GM18909 (cell line): ENCODE results near the gene PXDC1.

Source experiments
- ATAC-seq: cut with Tn5 transposase; IDR thresholded peaks from one replicate; pipeline ENCODE4 v1.9.1; 2021; ENCODE audit warnings: mild to moderate bottlenecking; ENCODE audit not compliant: unreplicated experiment, poor library complexity

The PXDC1 gene

GRCh38 chr6:3719462-3720308 is 31.8 kb downstream of the PXDC1 start:
- ATAC-seq, result no peak

GRCh38 chr6:3718407-3718806 is 33.1 kb downstream of the PXDC1 start:
- ATAC-seq, result no peak

DNA sequence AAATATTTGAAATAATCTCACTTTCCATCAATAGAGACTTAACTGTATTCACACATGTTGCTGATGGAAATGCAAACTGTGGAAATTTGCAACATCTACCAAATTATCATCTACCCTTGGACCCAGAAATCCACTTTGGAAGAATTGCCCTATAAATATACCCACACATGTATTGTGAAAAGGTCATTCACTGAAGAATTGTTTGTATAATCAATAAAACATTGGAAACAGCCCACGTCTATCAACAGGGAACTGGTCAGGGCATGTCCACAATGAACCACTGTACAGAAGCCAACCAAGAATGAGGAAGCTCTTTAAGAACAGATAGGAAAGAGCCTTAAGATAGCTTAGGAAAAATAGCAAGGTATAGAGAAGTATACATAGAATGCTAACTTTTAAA is 36.2 kb downstream of the PXDC1 start:
- no peak for ATAC-seq

GRCh38 chr6:3714768-3715167 is 36.7 kb downstream of the PXDC1 start:
- ATAC-seq, result no peak

- ATAC-seq, result no peak
Observed at GRCh38 chr6:3714111-3714510, 37.4 kb downstream of the PXDC1 start.

GRCh38 chr6:3712827-3713665 is 38.5 kb downstream of the PXDC1 start:
- ATAC-seq, result no peak

- ATAC-seq, result no peak
Observed at GRCh38 chr6:3711776-3712175, 39.7 kb downstream of the PXDC1 start.

DNA sequence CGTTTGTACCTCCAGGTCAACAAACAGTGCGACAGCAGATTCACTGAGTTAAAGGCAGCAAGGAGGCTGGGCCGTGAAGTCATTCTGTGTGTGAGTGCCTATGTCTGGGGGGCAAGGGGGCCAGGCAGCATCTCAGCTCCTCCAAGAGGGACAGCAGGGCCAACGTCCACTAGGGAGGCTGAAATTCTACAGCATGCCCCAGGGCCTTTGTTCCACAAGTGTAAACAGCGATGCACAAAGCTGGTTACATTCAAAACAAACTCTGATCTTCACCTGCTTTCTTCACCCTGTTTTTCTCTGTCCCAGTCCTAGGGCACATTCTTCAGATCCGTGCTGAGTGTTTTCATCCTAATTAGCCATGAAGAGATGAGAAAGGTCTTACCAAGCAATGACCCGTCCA is 41.1 kb downstream of the PXDC1 start:
- no peak for ATAC-seq

GRCh38 chr6:3708540-3708939 is 43.0 kb downstream of the PXDC1 start:
- ATAC-seq, result no peak

GRCh38 chr6:3707751-3708412 is 43.6 kb downstream of the PXDC1 start:
- no peak for ATAC-seq

DNA sequence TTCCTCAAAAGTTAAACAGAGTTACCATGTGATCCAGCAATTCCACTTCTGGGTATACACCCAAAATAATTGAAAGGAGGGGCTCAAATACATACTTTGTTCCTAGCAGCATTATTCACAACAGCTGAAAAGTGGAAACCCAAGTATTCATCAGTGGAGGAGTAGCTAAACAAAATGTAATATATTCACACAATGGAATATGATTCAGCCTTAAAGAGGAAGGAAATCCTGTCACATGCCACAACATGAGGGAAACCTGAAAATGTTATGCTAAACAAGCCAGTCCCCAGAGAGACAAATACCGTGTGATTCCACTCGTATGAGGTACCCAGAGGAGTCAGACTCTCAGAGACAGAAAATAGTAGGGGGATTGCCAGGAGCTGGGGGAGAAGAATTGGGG is 44.5 kb downstream of the PXDC1 start:
- ATAC-seq, result no peak

DNA sequence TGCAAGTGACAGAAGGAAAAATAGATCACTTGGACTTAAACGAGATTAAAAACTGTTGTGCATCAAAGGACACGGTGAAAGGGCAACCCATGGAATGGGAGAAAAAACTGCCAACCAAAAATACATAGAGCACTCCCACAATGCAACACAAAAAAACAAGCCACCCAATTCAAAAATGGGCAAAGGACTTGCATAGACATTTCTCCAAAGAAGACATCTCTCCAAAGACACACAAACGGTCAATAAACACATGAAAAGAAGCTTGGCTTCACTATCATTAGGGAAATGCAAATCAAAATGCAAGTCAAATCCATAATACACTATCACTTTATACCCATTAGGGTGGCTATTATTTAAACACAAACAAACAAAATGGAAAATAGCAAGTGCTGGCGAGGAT is 45.0 kb downstream of the PXDC1 start:
- ATAC-seq, result no peak

DNA sequence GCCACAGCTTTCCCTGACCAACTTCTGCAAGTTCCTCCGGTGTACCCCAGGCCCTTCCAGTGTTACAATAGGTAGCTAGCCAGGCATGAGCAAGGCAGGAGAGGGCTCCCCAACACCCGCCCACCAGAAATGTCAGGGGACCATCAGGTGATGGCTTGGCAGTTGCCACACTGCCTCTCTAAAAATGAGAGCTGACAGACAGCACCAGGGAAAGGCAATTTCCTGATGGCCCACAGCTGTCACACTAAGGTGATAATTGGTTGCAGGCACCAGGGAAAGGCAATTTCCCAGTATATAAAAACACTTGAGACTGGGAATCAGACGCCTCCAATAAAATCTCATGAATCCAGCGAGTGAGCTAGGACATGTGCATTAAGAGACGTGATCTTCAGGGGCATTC is 49.9 kb downstream of the PXDC1 start:
- ATAC-seq, result no peak

DNA sequence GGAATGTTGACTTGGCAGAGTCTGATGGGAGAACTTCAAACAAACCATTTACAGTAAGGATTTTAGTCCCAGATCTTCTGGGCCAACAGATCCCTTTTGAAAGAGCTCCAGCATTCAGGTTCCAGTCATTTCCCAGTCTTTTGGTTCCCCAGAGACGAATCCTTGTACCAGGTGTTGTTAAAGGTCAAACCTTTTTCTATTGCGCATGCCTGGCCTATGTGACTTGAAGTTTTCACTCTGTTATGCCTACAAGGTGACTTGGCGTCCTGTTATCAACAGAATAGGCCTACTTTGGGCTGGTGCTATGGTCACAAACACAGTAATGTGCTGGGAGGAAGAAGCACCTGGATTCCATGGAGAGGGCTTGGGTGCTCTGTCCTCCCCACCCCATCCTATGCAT is 52.3 kb downstream of the PXDC1 start:
- no peak for ATAC-seq

- ATAC-seq, result no peak
Observed at GRCh38 chr6:3698021-3698420, 53.5 kb downstream of the PXDC1 start.

DNA sequence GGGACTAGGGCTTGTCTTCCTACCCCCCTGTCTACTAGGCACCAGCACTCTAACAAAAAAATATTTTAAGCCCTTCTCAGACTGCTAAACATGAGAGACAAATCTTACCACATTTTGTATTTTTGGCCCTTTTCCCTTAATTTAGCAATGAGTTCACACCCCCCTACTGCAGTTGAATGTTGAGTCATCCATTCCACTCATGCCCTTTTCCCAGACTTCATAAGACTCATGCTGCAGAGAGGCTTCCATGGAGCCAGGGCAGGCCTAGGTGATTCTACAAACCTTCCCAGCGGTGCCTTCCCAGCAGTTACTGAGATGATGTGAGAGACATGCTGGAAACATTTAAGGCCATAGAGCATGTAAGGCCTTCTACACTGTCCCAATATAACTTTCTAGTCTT is 53.9 kb downstream of the PXDC1 start:
- no peak for ATAC-seq

DNA sequence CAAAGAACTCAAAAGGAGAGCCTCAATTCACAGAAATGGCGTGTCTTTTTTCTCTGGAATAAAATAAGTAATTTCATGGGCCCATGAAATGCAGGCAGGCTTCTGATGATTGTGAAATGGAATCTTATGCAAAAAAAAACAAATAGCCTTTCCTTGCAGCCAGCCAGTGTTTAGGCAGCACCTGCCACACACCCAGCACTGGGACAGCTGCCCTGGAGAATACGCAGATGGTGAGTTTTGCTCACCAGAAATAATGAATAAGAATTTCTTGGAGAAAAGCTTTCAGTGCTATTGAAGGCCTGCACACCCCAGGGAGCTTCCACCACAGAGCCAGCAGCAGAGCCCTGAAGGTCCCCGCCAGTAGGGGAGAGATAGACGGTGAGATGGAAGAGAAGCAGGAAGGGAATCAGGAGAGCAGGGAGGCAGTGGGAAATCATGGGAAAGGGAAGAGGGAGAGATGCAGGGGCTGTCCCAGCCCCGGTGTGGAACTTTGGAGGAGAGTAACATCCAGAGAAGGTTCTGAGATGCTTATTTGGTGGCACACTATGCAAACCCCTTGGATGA is 54.9 kb downstream of the PXDC1 start:
- ATAC-seq, result no peak

- no peak for ATAC-seq
Observed at GRCh38 chr6:3695065-3695817, 56.3 kb downstream of the PXDC1 start.

GRCh38 chr6:3693831-3694230 is 57.7 kb downstream of the PXDC1 start:
- no peak for ATAC-seq

DNA sequence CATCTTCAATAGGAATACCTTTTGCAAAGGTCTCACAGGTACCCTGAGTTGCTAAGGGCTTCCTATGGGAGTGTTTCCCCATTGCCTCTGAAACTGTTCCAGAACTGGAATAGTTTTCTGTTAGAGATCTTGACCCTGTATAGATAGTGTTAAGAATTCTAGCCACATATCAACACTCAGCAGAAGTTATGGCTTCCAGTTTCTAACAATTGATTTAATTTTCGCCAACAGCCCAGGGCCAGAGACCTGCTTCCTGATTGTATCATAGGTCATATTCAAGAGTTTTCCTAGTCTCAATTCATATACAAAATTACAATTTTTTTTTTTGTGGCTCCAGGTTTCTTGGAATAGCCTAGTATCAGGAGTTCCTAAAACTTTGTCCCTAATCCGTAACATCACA is 61.0 kb downstream of the PXDC1 start:
- ATAC-seq, result no peak
